Esophagus (tissue), 2 donors: ENCODE data around the gene PEX11B. TPM values are rescaled to one million over a fixed set of nuclear protein-coding genes. Genes with fewer than 3 reads are reported as not detected.
"Not testable (repeated sequence)": the region's sequence is repeated elsewhere in the genome, so short reads cannot be mapped to it uniquely, and the experiment has no call there.

Experiments
- H3K27ac ChIP-seq, 2 donors: one replicate each; pipeline ENCODE4 v1.5.1; 2013; ENCODE audit warnings: low read depth in 2 of 2, mild to moderate bottlenecking in 2 of 2, inconsistent platforms in 1 of 2, low read length in 1 of 2, moderate library complexity in 1 of 2
- H3K27me3 ChIP-seq, 2 donors: one replicate each; pipeline ENCODE4 v1.6.1; 2013; ENCODE audit warnings: low read length in 2 of 2, control low read depth in 1 of 2, mild to moderate bottlenecking in 1 of 2; ENCODE audit not compliant: insufficient read depth in 2 of 2, control insufficient read depth in 1 of 2
- H3K36me3 ChIP-seq, 2 donors: one replicate each; pipeline ENCODE4 v1.6.1; 2013; ENCODE audit warnings: low read length in 1 of 2; ENCODE audit not compliant: control insufficient read depth in 2 of 2, insufficient read depth in 2 of 2
- H3K4me1 ChIP-seq, 2 donors: one replicate each; pipeline ENCODE4 v1.6.1; 2013; ENCODE audit warnings: low read length in 1 of 2; ENCODE audit not compliant: control insufficient read depth in 2 of 2, insufficient read depth in 2 of 2
- H3K4me3 ChIP-seq, 2 donors: one replicate each; pipeline ENCODE4 v1.5.1; 2013; ENCODE audit warnings: low read length in 2 of 2, mild to moderate bottlenecking in 2 of 2, low read depth in 1 of 2, moderate library complexity in 1 of 2
- H3K9me3 ChIP-seq, 2 donors: one replicate each; pipeline ENCODE4 v1.6.1; 2013; ENCODE audit warnings: mild to moderate bottlenecking in 2 of 2, low read depth in 1 of 2, low read length in 1 of 2, moderate library complexity in 1 of 2; ENCODE audit not compliant: control insufficient read depth in 2 of 2, insufficient read depth in 1 of 2
- WGBS, 2 donors: extraction: QIAGEN DNeasy Blood & Tissue Kit; methylation state at CpG; one replicate each; pipeline ENCODE4 v1.1.7; 2013; 5-methylcytosine and 5-hydroxymethylcytosine counted together
- polyA plus RNA-seq, 2 donors: library from polyadenylated mRNA; stranded (reverse); fragments of 200-250 nt; gene quantifications; one replicate each; pipeline ENCODE4 v1.2.3, GENCODE V29; 2013
- donor health status: healthy with polysubstance abuse.
- donor health status: Bipolar disorder and iron deficiency.

The PEX11B gene
- polyA plus RNA-seq, 2 donors, result 19.3 to 26.4 TPM

- H3K4me1 ChIP-seq, result peaks cover 0 to 3% of the 10 kb centered on the region in 2 donors
- no peaks in the 10 kb centered on the region for H3K36me3 ChIP-seq
- H3K9me3 ChIP-seq, result no peaks in the 10 kb centered on the region
- WGBS, 2 donors, result 78 to 88% methylated on average over 8 of the region's 8 CpGs
- peak overlapping the region; percentile 68 to 82 for H3K27ac ChIP-seq
- no peaks in the 10 kb centered on the region for H3K27me3 ChIP-seq
- H3K4me3 ChIP-seq, result no peak overlapping the region
Measured at GRCh38 chr1:145936247-145936646, 17.7 kb upstream of the PEX11B start.

- Histone ChIP-seq H3K9me3 (no peaks in the 10 kb centered on the region), H3K36me3 (no peaks in the 10 kb centered on the region), H3K4me1 (peaks cover 0 to 3% of the 10 kb centered on the region in 2 donors), H3K4me3 (no peak overlapping the region), H3K27me3 (no peaks in the 10 kb centered on the region), H3K27ac (peak overlapping the region in 1 of 2 donors; percentile 80)
Measured at GRCh38 chr1:145935708-145936107, 17.2 kb upstream of the PEX11B start.

- H3K27me3 ChIP-seq, H3K4me3 ChIP-seq, H3K36me3 ChIP-seq, H3K9me3 ChIP-seq, H3K4me1 ChIP-seq: not testable (repeated sequence)
- WGBS, 2 donors, result 43 to 53% methylated on average over 9 of the region's 9 CpGs
- H3K27ac ChIP-seq, result peak overlapping the region; percentile 60 to 62
Measured at GRCh38 chr1:145932522-145933009, 14.0 kb upstream of the PEX11B start.

GRCh38 chr1:145927916-145928643 lies 9.6 kb upstream of the PEX11B start:
- Histone ChIP-seq H3K9me3 (no peaks in the 10 kb centered on the region), H3K4me1 (no peaks in the 10 kb centered on the region), H3K27me3 (no peaks in the 10 kb centered on the region), H3K4me3 (peak overlapping the region; percentile 69 to 94), H3K27ac (peak overlapping the region; percentile 93 to 94), H3K36me3 (no peaks in the 10 kb centered on the region)
- WGBS, 2 donors, result 58% methylated on average over 20 of the region's 20 CpGs

- Histone ChIP-seq H3K4me3 (peak within 1 kb of the TSS; percentile 69 to 94), H3K27ac (peak within 1 kb of the TSS; percentile 93 to 98), H3K9me3 (no peaks in the 10 kb centered on the region), H3K27me3 (no peaks in the 10 kb centered on the region), H3K4me1 (no peaks in the 10 kb centered on the region), H3K36me3 (no peaks in the 10 kb centered on the region)
- WGBS, 2 donors, result 0 to 1% methylated on average over 41 of the region's 41 CpGs
Measured at GRCh38 chr1:145927063-145927886, 8.8 kb upstream of the PEX11B start, which contains the start of gene RBM8A. Gene RBM8A, minus strand, starts transcription at chr1:145927484. Its CDS starts 58 bp downstream, at chr1:145927426.

GRCh38 chr1:145926686-145927062 lies 8.2 kb upstream of the PEX11B start:
- H3K4me1 ChIP-seq, result no peaks in the 10 kb centered on the region
- no peaks in the 10 kb centered on the region for H3K36me3 ChIP-seq
- peak overlapping the region; percentile 93 to 98 for H3K27ac ChIP-seq
- no peaks in the 10 kb centered on the region for H3K9me3 ChIP-seq
- no peaks in the 10 kb centered on the region for H3K27me3 ChIP-seq
- WGBS, 2 donors, result 5 to 6% methylated on average over 19 of the region's 19 CpGs
- H3K4me3 ChIP-seq, result peak overlapping the region; percentile 69 to 94

- Histone ChIP-seq H3K27me3 (no peaks in the 10 kb centered on the region), H3K4me3 (no peak overlapping the region), H3K4me1 (peaks cover 0 to 14% of the 10 kb centered on the region in 2 donors), H3K27ac (no peak overlapping the region), H3K9me3 (no peaks in the 10 kb centered on the region), H3K36me3 (no peaks in the 10 kb centered on the region)
- WGBS, 2 donors, result 75 to 82% methylated on average over 2 of the region's 2 CpGs
Measured at GRCh38 chr1:145922266-145922665, 3.7 kb upstream of the PEX11B start.

DNA sequence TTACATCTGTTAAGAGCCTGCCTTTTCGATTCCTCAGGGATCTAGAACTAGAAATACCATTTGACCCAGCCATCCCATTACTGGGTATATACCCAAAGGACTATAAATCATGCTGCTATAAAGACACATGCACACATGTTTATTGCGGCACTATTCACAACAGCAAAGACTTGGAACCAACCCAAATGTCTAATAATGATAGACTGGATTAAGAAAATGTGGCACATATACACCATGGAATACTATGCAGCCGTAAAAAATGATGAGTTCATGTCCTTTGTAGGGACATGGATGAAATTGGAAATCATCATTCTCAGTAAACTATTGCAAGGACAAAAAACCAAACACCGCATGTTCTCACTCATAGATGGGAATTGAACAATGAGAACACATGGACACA lies 1.8 kb upstream of the PEX11B start:
- not testable (repeated sequence) for H3K36me3 ChIP-seq, H3K9me3 ChIP-seq, H3K27me3 ChIP-seq, H3K27ac ChIP-seq, H3K4me3 ChIP-seq
- 87 to 89% methylated on average over 2 of the region's 4 CpGs for WGBS, 2 donors
- H3K4me1 ChIP-seq, result peaks cover 0 to 16% of the 10 kb centered on the region in 2 donors

- no peaks in the 10 kb centered on the region for H3K27me3 ChIP-seq
- no peaks in the 10 kb centered on the region for H3K9me3 ChIP-seq
- peaks cover 0 to 16% of the 10 kb centered on the region in 2 donors for H3K4me1 ChIP-seq
- WGBS, 2 donors, result 4 to 7% methylated on average over 33 of the region's 33 CpGs
- no peaks in the 10 kb centered on the region for H3K36me3 ChIP-seq
- peak overlapping the region; percentile 87 to 91 for H3K27ac ChIP-seq
- peak overlapping the region; percentile 93 to 95 for H3K4me3 ChIP-seq
Measured at GRCh38 chr1:145918992-145919939, 749 bp upstream of the PEX11B start.
